ENCODE data around the gene CLSTN2. TPM values are rescaled to one million over a fixed set of nuclear protein-coding genes. Genes with fewer than 3 reads are reported as not detected.
A peak's percentile ranks its signal among the peaks of the same experiment; 100 is the strongest.

The CLSTN2 gene
- total and polyA plus RNA-seq, 2 of the 13 experiments (the other 11 are each of a cell fraction or from before 2014, with no cell fraction given), result not detected

GRCh38 chr3:140219923-140220452 lies 285.0 kb downstream of the CLSTN2 start:
- H3K79me2 ChIP-seq (ENCODE audit: insufficient read depth, low read length), result no peaks in the 10 kb centered on the region
- H3K27me3 ChIP-seq (ENCODE audit: control insufficient read depth in 1 of 2, insufficient read depth in 2 of 2, low read length in 2 of 2), result no peaks in the 10 kb centered on the region
- no peaks in the 10 kb centered on the region for H4K20me1 ChIP-seq (ENCODE audit: insufficient read depth, low read length)
- POLR2A ChIA-PET, result no interaction called here
- no peak overlapping the region for H3K4me2 ChIP-seq (ENCODE audit: low read depth, low read length)
- TF ChIP-seq MAFK (conservative IDR thresholded peaks at IDR 0.05 in 1 of 2, IDR thresholded peaks at IDR 0.05 in 1 of 2; ENCODE audit: low read length in 2 of 2) (peak; percentile 58 to 68; a peak in 3 of 4 replicates), ZNF597 (CRISPR knock-in tag; IDR thresholded peaks at IDR 0.05) (no peak)
- 5% methylated on average over 2 of the region's 2 CpGs for WGBS (ENCODE audit: low lambda C conversion rate)
- H3K36me3 ChIP-seq (replicated peaks in 1 of 2; ENCODE audit: control insufficient read depth in 1 of 2, insufficient read depth in 2 of 2, low read length in 2 of 2), result no peaks in the 10 kb centered on the region
- H3K27ac ChIP-seq (ENCODE audit: extremely low read length, insufficient read depth, low read length), result no peak overlapping the region
- peak; percentile 38; the same call in 1 of the 3 replicates for ATAC-seq
- no peak for DNase-seq (ENCODE audit: low spot score)
- BruUV-seq (replicated peaks), result no TSS peak
- in situ Hi-C loops (cut with HindIII; ENCODE audit: extremely low pct_ligation_motif_present, low pct_unique_long_range_greater_than_20kb) (no loop called here), intact Hi-C loops (cut with micrococcal nuclease; ENCODE audit: unreplicated experiment) (no loop called here)
- no peaks in the 10 kb centered on the region for H3K4me1 ChIP-seq (ENCODE audit: insufficient read depth, low read length)
- no peak for FAIRE-seq
- no peak overlapping the region for H3K9ac ChIP-seq (ENCODE audit: insufficient read depth, low read depth, low read length)
- CTCF ChIA-PET (ENCODE audit: low intra/inter-chr PET ratio, low total read pairs), result no interaction called here
- H3K4me3 ChIP-seq (replicated peaks in 1 of 3; ENCODE audit: insufficient read depth in 1 of 3, low read depth in 2 of 3, low read length in 3 of 3), result no peak overlapping the region
- no peaks in the 10 kb centered on the region for H3K9me3 ChIP-seq (ENCODE audit: low read length)
- H2AFZ ChIP-seq (ENCODE audit: low read length), result no peak overlapping the region

GRCh38 chr3:140223197-140223596 lies 288.2 kb downstream of the CLSTN2 start:
- H2AFZ ChIP-seq (ENCODE audit: low read length), result no peak overlapping the region
- 42% methylated on average over 4 of the region's 4 CpGs for WGBS (ENCODE audit: low lambda C conversion rate)
- TF ChIP-seq THAP8 (CRISPR knock-in tag; IDR thresholded peaks at IDR 0.05; ENCODE audit: borderline replicate concordance) (no peak), HIVEP1 (CRISPR knock-in tag; IDR thresholded peaks at IDR 0.05) (no peak), THRA (CRISPR knock-in tag; IDR thresholded peaks at IDR 0.05; ENCODE audit: borderline replicate concordance) (no peak), ZNF660 (CRISPR knock-in tag; IDR thresholded peaks at IDR 0.05; ENCODE audit: borderline replicate concordance, low read depth) (no peak), ARNT (IDR thresholded peaks at IDR 0.05) (no peak), HDAC6 (IDR thresholded peaks at IDR 0.05; ENCODE audit: low read depth, low read length) (no peak), ZNF432 (CRISPR knock-in tag; IDR thresholded peaks at IDR 0.05; ENCODE audit: borderline replicate concordance) (no peak), HOXA7 (CRISPR knock-in tag; IDR thresholded peaks at IDR 0.05) (no peak)

More at GRCh38 chr3:140223197-140223596, 288.2 kb downstream of the CLSTN2 start:
- Histone ChIP-seq H3K4me3 (replicated peaks in 1 of 3; ENCODE audit: insufficient read depth in 1 of 3, low read depth in 2 of 3, low read length in 3 of 3) (no peak overlapping the region), H3K9ac (ENCODE audit: insufficient read depth, low read depth, low read length) (no peak overlapping the region), H3K9me3 (ENCODE audit: low read length) (no peaks in the 10 kb centered on the region; the same call in 1 of the 2 replicates), H3K4me1 (ENCODE audit: insufficient read depth, low read length) (no peaks in the 10 kb centered on the region), H3K79me2 (ENCODE audit: insufficient read depth, low read length) (no peaks in the 10 kb centered on the region), H3K27ac (ENCODE audit: extremely low read length, insufficient read depth, low read length) (no peak overlapping the region), H3K36me3 (replicated peaks in 1 of 2; ENCODE audit: control insufficient read depth in 1 of 2, insufficient read depth in 2 of 2, low read length in 2 of 2) (no peaks in the 10 kb centered on the region), H4K20me1 (ENCODE audit: insufficient read depth, low read length) (no peaks in the 10 kb centered on the region), H3K4me2 (ENCODE audit: low read depth, low read length) (no peak overlapping the region), H3K27me3 (ENCODE audit: control insufficient read depth in 1 of 2, insufficient read depth in 2 of 2, low read length in 2 of 2) (no peaks in the 10 kb centered on the region)
- intact Hi-C loops (cut with micrococcal nuclease; ENCODE audit: unreplicated experiment), result no loop called here
- no peak for DNase-seq (ENCODE audit: low spot score)
- ATAC-seq, result no peak
- ChIA-PET POLR2A (no interaction called here), CTCF (ENCODE audit: low intra/inter-chr PET ratio, low total read pairs) (no interaction called here)
- no TSS peak for BruUV-seq (replicated peaks)
- in situ Hi-C loops (cut with HindIII; ENCODE audit: extremely low pct_ligation_motif_present, low pct_unique_long_range_greater_than_20kb), result no loop called here
- no peak for FAIRE-seq
